Fibroblast of the aortic adventitia (primary cell): ENCODE measurements around the gene BBS9. TPM values are rescaled to one million over a fixed set of nuclear protein-coding genes. Genes with fewer than 3 reads are reported as not detected.

Experiments
- DNase-seq: peaks from one replicate; pipeline ENCODE4 v3.0.0-alpha.2; 2010; ENCODE audit warnings: low read depth
- H3K4me3 ChIP-seq: 2 replicates; pipeline ENCODE4 v1.5.1; 2011; ENCODE audit warnings: low read depth, mild to moderate bottlenecking, control low read depth, low read length, moderate library complexity
- total RNA-seq: library from RNA; depleted of rRNA; stranded (reverse); fragments of >200 nt; gene quantifications from 2 replicates; pipeline ENCODE4 v1.2.3, GENCODE V29; 2012; ENCODE audit warnings: low replicate concordance
- TF ChIP-seq, protein P1 (sequence below): IDR thresholded peaks from 2 replicates; pipeline ENCODE4 v1.5.1; 2011; ENCODE audit warnings: mild to moderate bottlenecking, low read length, control low read depth, inconsistent platforms; ENCODE audit not compliant: insufficient read depth

BBS9 gene
- total RNA-seq, 1 donor = 26.8 TPM

DNA sequence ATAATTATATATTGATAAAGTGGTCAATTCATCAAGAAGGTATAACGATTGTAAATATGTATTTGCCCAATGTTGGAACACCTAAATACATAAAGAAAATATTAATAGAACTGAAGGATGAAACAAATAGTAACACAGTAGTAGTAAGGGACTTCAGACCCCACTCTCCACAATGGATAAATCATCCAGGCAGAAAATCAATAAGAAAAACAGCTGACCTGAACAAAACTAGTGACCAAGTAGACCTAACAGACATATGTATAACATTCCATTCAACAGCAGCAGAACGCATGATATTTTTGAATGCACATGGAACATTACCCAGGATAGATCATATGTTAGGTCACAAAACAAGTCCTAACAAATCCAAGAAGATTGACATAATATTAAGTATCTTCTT, 489.9 kb downstream of the BBS9 start:
- no peak for DNase-seq
- no peak overlapping the region for H3K4me3 ChIP-seq
- TF ChIP-seq, protein P1, sequence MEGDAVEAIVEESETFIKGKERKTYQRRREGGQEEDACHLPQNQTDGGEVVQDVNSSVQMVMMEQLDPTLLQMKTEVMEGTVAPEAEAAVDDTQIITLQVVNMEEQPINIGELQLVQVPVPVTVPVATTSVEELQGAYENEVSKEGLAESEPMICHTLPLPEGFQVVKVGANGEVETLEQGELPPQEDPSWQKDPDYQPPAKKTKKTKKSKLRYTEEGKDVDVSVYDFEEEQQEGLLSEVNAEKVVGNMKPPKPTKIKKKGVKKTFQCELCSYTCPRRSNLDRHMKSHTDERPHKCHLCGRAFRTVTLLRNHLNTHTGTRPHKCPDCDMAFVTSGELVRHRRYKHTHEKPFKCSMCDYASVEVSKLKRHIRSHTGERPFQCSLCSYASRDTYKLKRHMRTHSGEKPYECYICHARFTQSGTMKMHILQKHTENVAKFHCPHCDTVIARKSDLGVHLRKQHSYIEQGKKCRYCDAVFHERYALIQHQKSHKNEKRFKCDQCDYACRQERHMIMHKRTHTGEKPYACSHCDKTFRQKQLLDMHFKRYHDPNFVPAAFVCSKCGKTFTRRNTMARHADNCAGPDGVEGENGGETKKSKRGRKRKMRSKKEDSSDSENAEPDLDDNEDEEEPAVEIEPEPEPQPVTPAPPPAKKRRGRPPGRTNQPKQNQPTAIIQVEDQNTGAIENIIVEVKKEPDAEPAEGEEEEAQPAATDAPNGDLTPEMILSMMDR = no peak

DNA sequence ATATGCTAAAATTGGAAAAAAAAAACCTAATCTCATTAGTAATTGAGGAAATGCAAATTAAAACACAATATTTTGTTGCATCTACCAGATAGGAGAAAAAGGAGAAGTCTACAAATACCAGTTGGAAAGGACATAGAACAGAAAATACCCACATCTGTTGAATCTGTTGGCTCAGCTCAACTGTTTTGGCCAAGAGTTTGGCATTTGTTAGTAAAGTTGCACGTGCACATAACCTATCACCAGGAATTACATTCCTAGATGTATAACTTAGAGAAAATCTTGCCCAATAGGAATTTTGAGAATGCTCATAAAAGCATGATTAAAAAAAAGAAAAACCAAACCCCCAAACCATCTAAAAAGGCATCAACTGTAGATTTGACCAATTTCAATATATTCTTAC, 493.9 kb downstream of the BBS9 start:
- TF ChIP-seq, protein P1 = no peak
- peak; percentile 25 for DNase-seq
- no peak overlapping the region for H3K4me3 ChIP-seq

DNA sequence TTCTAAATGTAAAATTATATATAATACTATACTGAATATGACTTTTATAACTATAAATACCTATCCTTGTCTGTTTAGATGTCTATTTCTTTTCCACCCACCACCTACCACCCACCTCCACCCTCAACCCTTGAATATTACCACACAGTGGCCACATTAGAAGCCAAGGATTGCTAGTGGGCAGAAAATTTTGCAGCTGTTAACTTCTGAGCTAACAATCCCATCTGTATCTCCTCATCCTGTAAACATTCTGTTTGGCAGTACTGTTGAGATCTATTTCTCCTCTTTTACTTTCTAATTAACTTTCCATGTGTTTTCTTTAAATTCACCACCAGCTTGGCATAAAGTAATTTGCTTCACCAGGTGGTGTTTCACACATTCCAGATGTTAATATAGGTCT, 494.9 kb downstream of the BBS9 start:
- TF ChIP-seq, protein P1 = no peak
- H3K4me3 ChIP-seq = no peak overlapping the region
- DNase-seq = no peak

DNA sequence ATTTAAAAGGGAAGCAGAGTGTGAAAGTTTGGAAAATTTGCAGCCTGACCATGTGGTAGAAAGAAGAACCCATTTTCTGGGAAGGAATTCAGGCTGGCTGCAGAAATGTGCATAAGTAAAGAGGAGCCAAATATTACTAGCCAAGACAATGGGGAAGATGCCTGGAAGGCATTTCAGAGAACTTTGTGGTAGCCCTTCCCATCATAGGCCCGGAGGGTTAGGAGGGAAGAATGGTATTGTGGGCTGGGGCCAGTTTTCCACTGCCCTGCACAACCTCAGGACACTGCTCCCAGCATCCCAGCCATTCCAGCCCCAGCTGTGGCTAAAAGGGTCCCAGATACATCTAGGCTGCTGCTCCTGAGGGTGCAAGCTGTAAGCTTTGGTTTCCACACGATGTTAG, 497.5 kb downstream of the BBS9 start:
- TF ChIP-seq, protein P1 = no peak
- no peak overlapping the region for H3K4me3 ChIP-seq
- DNase-seq = peak; percentile 3

DNA sequence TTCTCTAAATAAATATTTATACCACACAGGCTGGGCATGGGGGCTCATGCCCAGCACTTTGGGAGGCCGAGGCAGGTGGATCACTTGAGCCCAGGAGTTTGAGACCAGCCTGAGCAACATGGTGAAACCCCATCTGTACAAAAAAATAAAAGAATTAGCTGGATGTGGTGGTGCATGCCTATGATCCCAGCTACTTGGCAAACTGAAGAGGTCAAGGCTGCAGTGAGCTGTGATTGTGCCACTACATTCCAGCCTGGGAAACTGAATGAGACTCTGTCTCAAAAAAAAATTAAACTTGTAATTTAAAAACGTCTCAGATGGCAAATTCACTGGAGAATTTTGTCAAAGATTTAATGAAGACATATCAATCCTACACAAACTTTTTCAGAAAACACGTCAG, 498.4 kb downstream of the BBS9 start:
- no peak for DNase-seq
- no peak overlapping the region for H3K4me3 ChIP-seq
- TF ChIP-seq, protein P1 = no peak

DNA sequence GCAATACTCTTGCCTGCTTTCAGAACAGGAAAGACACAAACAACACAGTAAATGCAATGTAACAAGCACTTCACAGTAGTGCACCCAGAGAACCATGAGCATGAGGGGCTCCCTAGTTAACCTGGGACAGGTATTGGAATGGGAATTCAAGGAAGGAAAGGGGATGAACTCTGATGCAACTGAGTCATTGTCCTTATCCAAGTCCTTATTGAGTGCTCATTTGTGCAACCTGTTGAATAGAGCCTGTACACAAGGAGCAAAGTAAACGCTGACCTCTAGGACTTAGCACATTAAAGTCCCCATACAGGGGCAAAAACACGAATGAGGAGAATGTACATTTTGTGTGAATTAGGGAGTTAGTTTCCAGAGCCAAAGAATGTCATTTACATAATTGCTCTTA, 499.5 kb downstream of the BBS9 start:
- no peak for DNase-seq
- TF ChIP-seq, protein P1 = no peak
- H3K4me3 ChIP-seq = no peak overlapping the region

DNA sequence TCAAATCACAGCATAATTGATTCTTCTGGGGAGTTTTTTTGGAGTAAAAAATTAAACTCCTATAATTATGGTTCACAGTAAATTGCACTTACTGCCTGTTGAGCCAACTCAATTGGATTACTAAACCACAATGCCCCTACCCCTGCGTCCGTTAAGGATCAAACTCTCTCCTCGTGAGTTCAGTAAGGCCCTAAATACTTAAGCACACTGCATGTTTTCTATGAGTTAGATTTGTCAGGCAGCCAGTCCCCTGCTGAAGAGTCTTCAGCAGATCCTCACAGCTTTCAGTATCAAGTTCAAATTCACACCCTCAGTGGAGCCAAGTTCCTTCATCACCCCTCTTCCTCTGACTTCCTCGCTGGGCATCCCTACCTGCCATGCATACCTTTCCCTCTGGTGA, 501.0 kb downstream of the BBS9 start:
- DNase-seq = no peak
- TF ChIP-seq, protein P1 = no peak

More for the DNA sequence above, 501.0 kb downstream of the BBS9 start:
- no peak overlapping the region for H3K4me3 ChIP-seq
